HCT116 (cell line): ENCODE results near the gene TMEM214. TPM values are rescaled to one million over a fixed set of nuclear protein-coding genes. Genes with fewer than 3 reads are reported as not detected.

ENCODE experiments used
- ATAC-seq: fragments of 200-7000 bp; cut with Tn5 transposase; 2 replicates; pipeline ENCODE4 v1.9.1; 2020; ENCODE audit warnings: mild to moderate bottlenecking, moderate library complexity
- BruUV-seq: library from RNA; stranded (reverse); fragments of 400-500 nt; replicated peaks from 2 replicates; lab custom pipeline; 2021; lab: Mats Ljungman, UMichigan
- CTCF ChIA-PET: fragments of 300-600 bp; sonication (Branson Sonifier 250); formaldehyde crosslinking; loops from one replicate; lab custom pipeline; 2021; ENCODE audit warnings: antibody characterized with exemption; lab: Charles Lee
- POLR2A ChIA-PET: fragments of 300-600, 350-600 bp; sonication (Branson Sonifier 250); formaldehyde crosslinking; loops from one replicate; lab custom pipeline; 2021; ENCODE audit warnings: antibody characterized with exemption; lab: Charles Lee
- RAD21 ChIA-PET, 2 experiments: fragments of 300-600 bp; sonication (Branson Sonifier 250); formaldehyde crosslinking; loops; one replicate each; lab custom pipeline; 2023; ENCODE audit warnings: low total read pairs in 2 of 2; ENCODE audit not compliant: uncharacterized antibody in 2 of 2, unreplicated experiment in 2 of 2, low non-redundant PET in 1 of 2; lab: Charles Lee
- DNase-seq: peaks from one replicate; pipeline ENCODE4 v3.0.0-alpha.2; 2010; ENCODE audit warnings: low read depth, low spot score
- H2AFZ ChIP-seq: fragments of 200-600 bp; shearing (Covaris generic), sonication (generic); 2 replicates; pipeline ENCODE4 v1.6.1; 2017; ENCODE audit warnings: low read depth, mixed run types, mixed read lengths, antibody characterized with exemption, low read length; ENCODE audit not compliant: poor library complexity, severe bottlenecking
- H3K27ac ChIP-seq: 2 replicates; pipeline ENCODE4 v1.5.1; 2012; ENCODE audit warnings: low read depth, low read length
- H3K27me3 ChIP-seq: fragments of 200-600 bp; sonication (generic); 2 replicates; pipeline ENCODE4 v1.6.1; 2016; ENCODE audit warnings: mixed run types, low read length, mixed read lengths; ENCODE audit not compliant: insufficient read depth
- H3K36me3 ChIP-seq, 2 experiments: fragments of 200-500 bp in 1 of 2; fragments of 200-600 bp in 1 of 2; sonication (Bioruptor generic) in 1 of 2; sonication (generic) in 1 of 2; 2 replicates each; pipeline versions ENCODE4 v1.5.1 to v1.6.1; 2014 to 2016; ENCODE audit warnings: low read length in 2 of 2, inconsistent platforms in 1 of 2, mixed read lengths in 1 of 2, mixed run types in 1 of 2; ENCODE audit not compliant: insufficient read depth in 2 of 2, control insufficient read depth in 1 of 2
- H3K4me1 ChIP-seq, 2 experiments: fragments of 200-600 bp in 1 of 2; sonication (generic) in 1 of 2; 2 replicates each; pipeline versions ENCODE4 v1.5.1 to v1.6.1; 2012 to 2017; ENCODE audit warnings: low read length in 2 of 2, inconsistent platforms in 1 of 2, mild to moderate bottlenecking in 1 of 2, mixed read lengths in 1 of 2, mixed run types in 1 of 2, moderate library complexity in 1 of 2; ENCODE audit not compliant: insufficient read depth in 2 of 2, control insufficient read depth in 1 of 2
- H3K4me2 ChIP-seq: fragments of 200-600 bp; sonication (generic); 2 replicates; pipeline ENCODE4 v1.6.1; 2017; ENCODE audit warnings: mixed run types, low read length, mixed read lengths
- H3K4me3 ChIP-seq, 2 experiments: fragments of 200-600 bp in 1 of 2; sonication (generic) in 1 of 2; replicated peaks in 1 of 2; 2 replicates each; pipeline ENCODE4 v1.5.1; 2011 to 2016; ENCODE audit warnings: low read length in 2 of 2, control low read depth in 1 of 2, low read depth in 1 of 2, mild to moderate bottlenecking in 1 of 2, mixed read lengths in 1 of 2, mixed run types in 1 of 2
- H3K79me2 ChIP-seq: fragments of 200-600 bp; sonication (generic); 2 replicates; pipeline ENCODE4 v1.6.1; 2017; ENCODE audit warnings: mild to moderate bottlenecking, mixed run types, low read length, moderate library complexity, mixed read lengths; ENCODE audit not compliant: insufficient read depth
- H3K9ac ChIP-seq: fragments of 200-600 bp; sonication (generic); 2 replicates; pipeline ENCODE4 v1.6.1; 2016; ENCODE audit warnings: low read length, mixed read lengths
- H3K9me2 ChIP-seq: fragments of 200-600 bp; sonication (generic), shearing (Covaris generic); 2 replicates; pipeline ENCODE4 v1.6.1; 2017; ENCODE audit warnings: mixed run types, mild to moderate bottlenecking, moderate library complexity; ENCODE audit not compliant: insufficient read depth
- H3K9me3 ChIP-seq, 2 experiments: fragments of 200-500 bp in 1 of 2; fragments of 200-600 bp in 1 of 2; sonication (Bioruptor generic) in 1 of 2; sonication (generic) in 1 of 2; 2 replicates each; pipeline ENCODE4 v1.6.1; 2014 to 2017; ENCODE audit warnings: low read length in 2 of 2, mixed read lengths in 2 of 2, inconsistent platforms in 1 of 2, low read depth in 1 of 2, mild to moderate bottlenecking in 1 of 2, mixed run types in 1 of 2, moderate library complexity in 1 of 2; ENCODE audit not compliant: control insufficient read depth in 1 of 2, insufficient read depth in 1 of 2
- H4K20me1 ChIP-seq: fragments of 200-600 bp; sonication (generic), shearing (Covaris generic); 2 replicates; pipeline ENCODE4 v1.6.1; 2017; ENCODE audit warnings: mixed run types, mild to moderate bottlenecking, moderate library complexity; ENCODE audit not compliant: insufficient read depth
- CEBPB ChIP-seq: IDR thresholded peaks from 2 replicates; pipeline ENCODE4 v1.6.1; 2012; ENCODE audit warnings: low read depth
- EZH2phosphoT487 ChIP-seq: fragments of 200-600 bp; IDR thresholded peaks from 2 replicates; pipeline ENCODE4 v1.6.1; 2018; ENCODE audit warnings: antibody characterized with exemption, borderline replicate concordance
- FOSL1 ChIP-seq: IDR thresholded peaks from 2 replicates; pipeline ENCODE4 v1.6.1; 2012; ENCODE audit warnings: low read depth
- SRF ChIP-seq: IDR thresholded peaks from 2 replicates; pipeline ENCODE4 v1.6.1; 2012; ENCODE audit warnings: low read depth
- TCF7L2 ChIP-seq: IDR thresholded peaks from 2 replicates; pipeline ENCODE4 v1.7.0; 2011; ENCODE audit warnings: borderline replicate concordance, inconsistent platforms; ENCODE audit not compliant: insufficient read depth, insufficient read length; ENCODE audit errors: extremely low read depth
- YY1 ChIP-seq: IDR thresholded peaks from 2 replicates; pipeline ENCODE4 v1.6.1; 2011; ENCODE audit warnings: low read length, low read depth, moderate library complexity, mild to moderate bottlenecking; ENCODE audit not compliant: insufficient replicate concordance; ENCODE audit errors: extremely low read depth
- ZNF274 ChIP-seq: fragments of 200-500 bp; sonication (Bioruptor generic); IDR thresholded peaks from 2 replicates; pipeline ENCODE4 v1.6.1; 2014; ENCODE audit warnings: mild to moderate bottlenecking, low read depth, low read length, inconsistent platforms
- intact Hi-C: fragments of 100-400 bp; cut with micrococcal nuclease; formaldehyde crosslinking; loops from 2 replicates; pipeline ENCODE4 v1.10.0; 2022
- total RNA-seq: library from RNA; stranded (reverse); gene quantifications from one replicate; pipeline ENCODE4 v1.2.1, GENCODE V29; 2021; ENCODE audit not compliant: unreplicated experiment
- TF ChIP-seq, protein P1 (sequence below): IDR thresholded peaks from 2 replicates; pipeline ENCODE4 v1.6.1; 2012; ENCODE audit warnings: low read depth
- TF ChIP-seq, protein P2 (sequence below): IDR thresholded peaks from 2 replicates; pipeline ENCODE4 v1.6.1; 2011; ENCODE audit warnings: mild to moderate bottlenecking, low read length, moderate library complexity; ENCODE audit not compliant: insufficient replicate concordance; ENCODE audit errors: extremely low read depth
- TF ChIP-seq, protein P3 (sequence below), 3 experiments: fragments of 200-600 bp in 1 of 3; sonication (generic) in 1 of 3; IDR thresholded peaks in 2 of 3; conservative IDR thresholded peaks in 1 of 3; 2 replicates each; pipeline ENCODE4 v1.5.1; 2012 to 2017; ENCODE audit warnings: low read depth in 2 of 3, low read length in 2 of 3, antibody characterized with exemption in 1 of 3, borderline replicate concordance in 1 of 3, control low read depth in 1 of 3, mild to moderate bottlenecking in 1 of 3, mixed read lengths in 1 of 3, mixed run types in 1 of 3, moderate library complexity in 1 of 3; ENCODE audit not compliant: insufficient read depth in 1 of 3
- TF ChIP-seq, protein P4 (sequence below): IDR thresholded peaks from 2 replicates; pipeline ENCODE4 v1.6.1; 2012

Gene TMEM214
- total RNA-seq, 1 experiment from 2014 or later = 69.8 TPM

DNA sequence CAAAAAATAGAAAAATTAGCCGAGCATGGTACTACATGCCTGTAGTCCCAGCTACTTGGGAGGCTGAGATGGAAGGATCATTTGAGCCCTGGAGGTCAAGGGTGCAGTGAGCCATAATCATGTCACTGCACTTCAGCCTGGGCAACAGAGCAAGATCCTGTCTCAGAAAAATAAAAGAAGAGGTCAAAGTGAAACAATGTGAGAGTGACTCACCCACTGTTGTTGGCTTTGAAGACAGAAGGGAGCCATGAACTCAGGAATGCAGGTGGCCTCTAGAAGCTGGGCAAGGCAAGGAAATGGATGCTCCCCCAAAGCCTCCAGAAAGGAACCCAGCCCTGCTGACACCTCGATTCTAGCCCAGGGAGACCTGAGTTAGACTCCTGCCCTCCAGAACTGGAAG is 3.7 kb upstream of the TMEM214 start:
- H3K79me2 ChIP-seq = peaks cover 57% of the 10 kb centered on the region
- RAD21 ChIA-PET = no interaction called here
- H3K9me3 ChIP-seq = no peaks in the 10 kb centered on the region
- no peaks in the 10 kb centered on the region for H4K20me1 ChIP-seq
- no peaks in the 10 kb centered on the region for H3K27me3 ChIP-seq
- TF ChIP-seq, protein P1, sequence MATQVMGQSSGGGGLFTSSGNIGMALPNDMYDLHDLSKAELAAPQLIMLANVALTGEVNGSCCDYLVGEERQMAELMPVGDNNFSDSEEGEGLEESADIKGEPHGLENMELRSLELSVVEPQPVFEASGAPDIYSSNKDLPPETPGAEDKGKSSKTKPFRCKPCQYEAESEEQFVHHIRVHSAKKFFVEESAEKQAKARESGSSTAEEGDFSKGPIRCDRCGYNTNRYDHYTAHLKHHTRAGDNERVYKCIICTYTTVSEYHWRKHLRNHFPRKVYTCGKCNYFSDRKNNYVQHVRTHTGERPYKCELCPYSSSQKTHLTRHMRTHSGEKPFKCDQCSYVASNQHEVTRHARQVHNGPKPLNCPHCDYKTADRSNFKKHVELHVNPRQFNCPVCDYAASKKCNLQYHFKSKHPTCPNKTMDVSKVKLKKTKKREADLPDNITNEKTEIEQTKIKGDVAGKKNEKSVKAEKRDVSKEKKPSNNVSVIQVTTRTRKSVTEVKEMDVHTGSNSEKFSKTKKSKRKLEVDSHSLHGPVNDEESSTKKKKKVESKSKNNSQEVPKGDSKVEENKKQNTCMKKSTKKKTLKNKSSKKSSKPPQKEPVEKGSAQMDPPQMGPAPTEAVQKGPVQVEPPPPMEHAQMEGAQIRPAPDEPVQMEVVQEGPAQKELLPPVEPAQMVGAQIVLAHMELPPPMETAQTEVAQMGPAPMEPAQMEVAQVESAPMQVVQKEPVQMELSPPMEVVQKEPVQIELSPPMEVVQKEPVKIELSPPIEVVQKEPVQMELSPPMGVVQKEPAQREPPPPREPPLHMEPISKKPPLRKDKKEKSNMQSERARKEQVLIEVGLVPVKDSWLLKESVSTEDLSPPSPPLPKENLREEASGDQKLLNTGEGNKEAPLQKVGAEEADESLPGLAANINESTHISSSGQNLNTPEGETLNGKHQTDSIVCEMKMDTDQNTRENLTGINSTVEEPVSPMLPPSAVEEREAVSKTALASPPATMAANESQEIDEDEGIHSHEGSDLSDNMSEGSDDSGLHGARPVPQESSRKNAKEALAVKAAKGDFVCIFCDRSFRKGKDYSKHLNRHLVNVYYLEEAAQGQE = no peak
- TF ChIP-seq TCF7L2 (no peak), SRF (no peak), CEBPB (no peak), EZH2phosphoT487 (no peak), ZNF274 (no peak), FOSL1 (no peak), YY1 (no peak)
- TF ChIP-seq, protein P2, sequence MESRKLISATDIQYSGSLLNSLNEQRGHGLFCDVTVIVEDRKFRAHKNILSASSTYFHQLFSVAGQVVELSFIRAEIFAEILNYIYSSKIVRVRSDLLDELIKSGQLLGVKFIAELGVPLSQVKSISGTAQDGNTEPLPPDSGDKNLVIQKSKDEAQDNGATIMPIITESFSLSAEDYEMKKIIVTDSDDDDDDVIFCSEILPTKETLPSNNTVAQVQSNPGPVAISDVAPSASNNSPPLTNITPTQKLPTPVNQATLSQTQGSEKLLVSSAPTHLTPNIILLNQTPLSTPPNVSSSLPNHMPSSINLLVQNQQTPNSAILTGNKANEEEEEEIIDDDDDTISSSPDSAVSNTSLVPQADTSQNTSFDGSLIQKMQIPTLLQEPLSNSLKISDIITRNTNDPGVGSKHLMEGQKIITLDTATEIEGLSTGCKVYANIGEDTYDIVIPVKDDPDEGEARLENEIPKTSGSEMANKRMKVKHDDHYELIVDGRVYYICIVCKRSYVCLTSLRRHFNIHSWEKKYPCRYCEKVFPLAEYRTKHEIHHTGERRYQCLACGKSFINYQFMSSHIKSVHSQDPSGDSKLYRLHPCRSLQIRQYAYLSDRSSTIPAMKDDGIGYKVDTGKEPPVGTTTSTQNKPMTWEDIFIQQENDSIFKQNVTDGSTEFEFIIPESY = no peak
- TF ChIP-seq, protein P3, sequence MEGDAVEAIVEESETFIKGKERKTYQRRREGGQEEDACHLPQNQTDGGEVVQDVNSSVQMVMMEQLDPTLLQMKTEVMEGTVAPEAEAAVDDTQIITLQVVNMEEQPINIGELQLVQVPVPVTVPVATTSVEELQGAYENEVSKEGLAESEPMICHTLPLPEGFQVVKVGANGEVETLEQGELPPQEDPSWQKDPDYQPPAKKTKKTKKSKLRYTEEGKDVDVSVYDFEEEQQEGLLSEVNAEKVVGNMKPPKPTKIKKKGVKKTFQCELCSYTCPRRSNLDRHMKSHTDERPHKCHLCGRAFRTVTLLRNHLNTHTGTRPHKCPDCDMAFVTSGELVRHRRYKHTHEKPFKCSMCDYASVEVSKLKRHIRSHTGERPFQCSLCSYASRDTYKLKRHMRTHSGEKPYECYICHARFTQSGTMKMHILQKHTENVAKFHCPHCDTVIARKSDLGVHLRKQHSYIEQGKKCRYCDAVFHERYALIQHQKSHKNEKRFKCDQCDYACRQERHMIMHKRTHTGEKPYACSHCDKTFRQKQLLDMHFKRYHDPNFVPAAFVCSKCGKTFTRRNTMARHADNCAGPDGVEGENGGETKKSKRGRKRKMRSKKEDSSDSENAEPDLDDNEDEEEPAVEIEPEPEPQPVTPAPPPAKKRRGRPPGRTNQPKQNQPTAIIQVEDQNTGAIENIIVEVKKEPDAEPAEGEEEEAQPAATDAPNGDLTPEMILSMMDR (IDR thresholded peaks at IDR 0.05 in 2 of 3, conservative IDR thresholded peaks at IDR 0.05 in 1 of 3; ENCODE audit: borderline replicate concordance in 1 of 3, insufficient read depth in 1 of 3, low read depth in 2 of 3, low read length in 2 of 3) = no peak
- TF ChIP-seq, protein P4, sequence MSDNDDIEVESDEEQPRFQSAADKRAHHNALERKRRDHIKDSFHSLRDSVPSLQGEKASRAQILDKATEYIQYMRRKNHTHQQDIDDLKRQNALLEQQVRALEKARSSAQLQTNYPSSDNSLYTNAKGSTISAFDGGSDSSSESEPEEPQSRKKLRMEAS = no peak; the same call in 1 of the 2 replicates
- intact Hi-C loops = loop anchor here (2.0 kb wide), 1 partner anchor 60 kb away; no protein-coding TSS in a partner anchor
- no TSS peak for BruUV-seq
- POLR2A ChIA-PET = no interaction called here
- H2AFZ ChIP-seq = no peak overlapping the region
- H3K9ac ChIP-seq = no peak overlapping the region
- ATAC-seq = no peak
- CTCF ChIA-PET = no interaction called here
- H3K36me3 ChIP-seq = peaks cover 2 to 8% of the 10 kb centered on the region in 2 experiments; a peak in 2 of 4 replicates
- no peaks in the 10 kb centered on the region for H3K9me2 ChIP-seq
- peaks cover 5 to 35% of the 10 kb centered on the region in 2 experiments; a peak in 3 of 4 replicates for H3K4me1 ChIP-seq
- no peak overlapping the region for H3K4me3 ChIP-seq
- DNase-seq = no peak
- no peak overlapping the region for H3K27ac ChIP-seq
- H3K4me2 ChIP-seq = peak overlapping the region; percentile 29
